ENCODE measurements around the gene KRT24. TPM values are rescaled to one million over a fixed set of nuclear protein-coding genes. Genes with fewer than 3 reads are reported as not detected.

The KRT24 gene
- total RNA-seq, 4 donors from 2014 or later = 0.64 to 13.5 (median 4.9) TPM; not detected in 1

GRCh38 chr17:40671282-40671681 is 32.3 kb downstream of the KRT24 start:
- in situ Hi-C loops (cut with MboI; ENCODE audit: low pct_ligation_motif_present in 1 of 4, low pct_unique_long_range_greater_than_20kb in 1 of 4, low sequenced_read_pairs in 3 of 4) (no loop called here), intact Hi-C loops (cut with DNase I; ENCODE audit: low total_unique reads) (no loop called here)
- H3K36me3 ChIP-seq = no peaks in the 10 kb centered on the region
- no peaks in the 10 kb centered on the region for H3K4me1 ChIP-seq
- peaks cover 35% of the 10 kb centered on the region for H3K27me3 ChIP-seq
- TF ChIP-seq POLR2AphosphoS5 (IDR thresholded peaks at IDR 0.05) (no peak), POLR2A (IDR thresholded peaks at IDR 0.05) (no peak)
- WGBS, 2 donors (ENCODE audit: low coverage in 1 of 2) = 54 to 57% methylated on average over 4 of the region's 4 CpGs
- H3K27ac ChIP-seq = no peak overlapping the region
- no peaks in the 10 kb centered on the region for H3K9me3 ChIP-seq
- DNase-seq = no peak
- no peak overlapping the region for H3K4me3 ChIP-seq

GRCh38 chr17:40666331-40666730 is 37.2 kb downstream of the KRT24 start:
- H3K4me1 ChIP-seq = no peaks in the 10 kb centered on the region
- DNase-seq = no peak
- no peak overlapping the region for H3K27ac ChIP-seq

GRCh38 chr17:40664582-40665333 is 38.8 kb downstream of the KRT24 start, which contains the start of gene KRT222:
Gene KRT222, minus strand, starts transcription at chr17:40665177. Its CDS starts 78 bp downstream, at chr17:40665099.
- TF ChIP-seq POLR2A (IDR thresholded peaks at IDR 0.05) = no peak
- TF ChIP-seq EP300 (IDR thresholded peaks at IDR 0.05; ENCODE audit: low read depth) = no peak
- no peak for TF ChIP-seq CTCF (IDR thresholded peaks at IDR 0.05)
- no peak for TF ChIP-seq POLR2AphosphoS5 (IDR thresholded peaks at IDR 0.05)
- H3K9me3 ChIP-seq = no peaks in the 10 kb centered on the region
- no peak within 1 kb of the TSS for H3K27ac ChIP-seq
- peaks cover 59% of the 10 kb centered on the region for H3K27me3 ChIP-seq
- no peak for DNase-seq
- 20 to 33% methylated on average over 2 to 12 of the region's 12 CpGs for WGBS, 2 donors (ENCODE audit: low coverage in 1 of 2)
- H3K4me1 ChIP-seq = no peaks in the 10 kb centered on the region
- H3K4me3 ChIP-seq = peak within 1 kb of the TSS in 1 of 4 donors; percentile 25
- in situ Hi-C loops (cut with MboI; ENCODE audit: low pct_ligation_motif_present in 1 of 4, low pct_unique_long_range_greater_than_20kb in 1 of 4, low sequenced_read_pairs in 3 of 4) (no loop called here), intact Hi-C loops (cut with DNase I; ENCODE audit: low total_unique reads) (no loop called here)
- no peaks in the 10 kb centered on the region for H3K36me3 ChIP-seq

More at GRCh38 chr17:40666331-40666730, 37.2 kb downstream of the KRT24 start:
- Histone ChIP-seq H3K36me3 (no peaks in the 10 kb centered on the region), H3K4me3 (no peak overlapping the region), H3K27me3 (peaks cover 53% of the 10 kb centered on the region), H3K9me3 (no peaks in the 10 kb centered on the region)
- TF ChIP-seq CTCF (IDR thresholded peaks at IDR 0.05) (no peak), POLR2AphosphoS5 (IDR thresholded peaks at IDR 0.05) (no peak), EP300 (IDR thresholded peaks at IDR 0.05; ENCODE audit: low read depth) (no peak), POLR2A (IDR thresholded peaks at IDR 0.05) (no peak)
- in situ Hi-C loops (cut with MboI; ENCODE audit: low pct_ligation_motif_present in 1 of 4, low pct_unique_long_range_greater_than_20kb in 1 of 4, low sequenced_read_pairs in 3 of 4) (no loop called here), intact Hi-C loops (cut with DNase I; ENCODE audit: low total_unique reads) (no loop called here)

- H3K27me3 ChIP-seq = peaks cover 57% of the 10 kb centered on the region
- intact Hi-C loops (cut with DNase I; ENCODE audit: low total_unique reads) (no loop called here), in situ Hi-C loops (cut with MboI; ENCODE audit: low pct_ligation_motif_present in 1 of 4, low pct_unique_long_range_greater_than_20kb in 1 of 4, low sequenced_read_pairs in 3 of 4) (no loop called here)
- 82% methylated on average over 3 of the region's 3 CpGs; no CpG with 5 or more reads in 1 of the 2 donors for WGBS, 2 donors (ENCODE audit: low coverage in 1 of 2)
- H3K9me3 ChIP-seq = no peaks in the 10 kb centered on the region
- TF ChIP-seq POLR2AphosphoS5 (IDR thresholded peaks at IDR 0.05) = no peak
- no peak for TF ChIP-seq POLR2A (IDR thresholded peaks at IDR 0.05)
- TF ChIP-seq CTCF (IDR thresholded peaks at IDR 0.05) = no peak
- no peak for TF ChIP-seq EP300 (IDR thresholded peaks at IDR 0.05; ENCODE audit: low read depth)
- H3K4me3 ChIP-seq = no peak overlapping the region
- H3K4me1 ChIP-seq = no peaks in the 10 kb centered on the region
- no peak for DNase-seq
- no peaks in the 10 kb centered on the region for H3K36me3 ChIP-seq
- no peak overlapping the region for H3K27ac ChIP-seq
Observed at GRCh38 chr17:40663252-40663651, 40.3 kb downstream of the KRT24 start.

Data from transverse colon (tissue), 4 donors.